Measurements from ENCODE around the gene PHEX. TPM values are rescaled to one million over a fixed set of nuclear protein-coding genes. Genes with fewer than 3 reads are reported as not detected.

Gene PHEX
- total RNA-seq, 1 experiment from 2014 or later, result 0.04 TPM

DNA sequence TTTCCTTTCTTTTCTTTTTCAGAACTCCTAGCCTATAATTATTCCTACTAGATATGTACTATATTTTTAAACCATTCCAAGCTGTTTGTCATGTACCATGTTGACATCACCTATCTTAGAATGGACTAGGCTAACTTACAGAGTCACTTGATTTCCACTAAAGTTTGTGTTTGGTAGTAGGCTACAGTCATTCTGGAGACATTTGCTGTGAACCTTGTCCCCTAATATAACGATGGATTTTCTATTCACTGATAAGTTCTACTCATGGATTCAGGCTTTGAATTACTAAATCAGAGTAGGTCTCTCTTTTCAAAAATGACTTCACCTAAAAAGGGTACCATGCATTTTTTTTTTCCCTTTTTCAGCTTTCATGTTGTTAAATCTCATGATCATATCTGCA is 93.4 kb downstream of the PHEX start:
- no peak for ATAC-seq
- POLR2A ChIA-PET, result no interaction called here
- Mint-ChIP-seq H3K9me3 (no peaks in the 10 kb centered on the region), H3K27me3 (ENCODE audit: low read depth) (no peaks in the 10 kb centered on the region; the same call in 1 of the 2 replicates), H3K27ac (no peak overlapping the region), H3K4me3 (no peak overlapping the region), H3K4me1 (peaks cover 43% of the 10 kb centered on the region), H3K36me3 (no peaks in the 10 kb centered on the region)
- no peak for DNase-seq (ENCODE audit: low spot score)
- CTCF ChIA-PET, result no interaction called here
- TF ChIP-seq MXD4 (CRISPR knock-in tag; IDR thresholded peaks at IDR 0.05; ENCODE audit: borderline replicate concordance) (no peak), IRF2 (CRISPR knock-in tag; IDR thresholded peaks at IDR 0.05; ENCODE audit: borderline replicate concordance, low read depth) (no peak), OVOL2 (CRISPR knock-in tag; IDR thresholded peaks at IDR 0.05; ENCODE audit: borderline replicate concordance) (no peak), ZNF232 (CRISPR knock-in tag; IDR thresholded peaks at IDR 0.05) (no peak), SP1 (CRISPR knock-in tag; conservative IDR thresholded peaks at IDR 0.05) (no peak), KAT7 (CRISPR knock-in tag; IDR thresholded peaks at IDR 0.05; ENCODE audit: borderline replicate concordance) (no peak), ZNF138 (CRISPR knock-in tag; conservative IDR thresholded peaks at IDR 0.05) (no peak)
- TF ChIP-seq, protein P1, sequence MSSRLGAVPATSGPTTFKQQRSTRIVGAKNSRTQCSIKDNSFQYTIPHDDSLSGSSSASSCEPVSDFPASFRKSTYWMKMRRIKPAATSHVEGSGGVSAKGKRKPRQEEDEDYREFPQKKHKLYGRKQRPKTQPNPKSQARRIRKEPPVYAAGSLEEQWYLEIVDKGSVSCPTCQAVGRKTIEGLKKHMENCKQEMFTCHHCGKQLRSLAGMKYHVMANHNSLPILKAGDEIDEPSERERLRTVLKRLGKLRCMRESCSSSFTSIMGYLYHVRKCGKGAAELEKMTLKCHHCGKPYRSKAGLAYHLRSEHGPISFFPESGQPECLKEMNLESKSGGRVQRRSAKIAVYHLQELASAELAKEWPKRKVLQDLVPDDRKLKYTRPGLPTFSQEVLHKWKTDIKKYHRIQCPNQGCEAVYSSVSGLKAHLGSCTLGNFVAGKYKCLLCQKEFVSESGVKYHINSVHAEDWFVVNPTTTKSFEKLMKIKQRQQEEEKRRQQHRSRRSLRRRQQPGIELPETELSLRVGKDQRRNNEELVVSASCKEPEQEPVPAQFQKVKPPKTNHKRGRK (CRISPR knock-in tag; IDR thresholded peaks at IDR 0.05; ENCODE audit: borderline replicate concordance), result no peak
- TF ChIP-seq, protein P2, sequence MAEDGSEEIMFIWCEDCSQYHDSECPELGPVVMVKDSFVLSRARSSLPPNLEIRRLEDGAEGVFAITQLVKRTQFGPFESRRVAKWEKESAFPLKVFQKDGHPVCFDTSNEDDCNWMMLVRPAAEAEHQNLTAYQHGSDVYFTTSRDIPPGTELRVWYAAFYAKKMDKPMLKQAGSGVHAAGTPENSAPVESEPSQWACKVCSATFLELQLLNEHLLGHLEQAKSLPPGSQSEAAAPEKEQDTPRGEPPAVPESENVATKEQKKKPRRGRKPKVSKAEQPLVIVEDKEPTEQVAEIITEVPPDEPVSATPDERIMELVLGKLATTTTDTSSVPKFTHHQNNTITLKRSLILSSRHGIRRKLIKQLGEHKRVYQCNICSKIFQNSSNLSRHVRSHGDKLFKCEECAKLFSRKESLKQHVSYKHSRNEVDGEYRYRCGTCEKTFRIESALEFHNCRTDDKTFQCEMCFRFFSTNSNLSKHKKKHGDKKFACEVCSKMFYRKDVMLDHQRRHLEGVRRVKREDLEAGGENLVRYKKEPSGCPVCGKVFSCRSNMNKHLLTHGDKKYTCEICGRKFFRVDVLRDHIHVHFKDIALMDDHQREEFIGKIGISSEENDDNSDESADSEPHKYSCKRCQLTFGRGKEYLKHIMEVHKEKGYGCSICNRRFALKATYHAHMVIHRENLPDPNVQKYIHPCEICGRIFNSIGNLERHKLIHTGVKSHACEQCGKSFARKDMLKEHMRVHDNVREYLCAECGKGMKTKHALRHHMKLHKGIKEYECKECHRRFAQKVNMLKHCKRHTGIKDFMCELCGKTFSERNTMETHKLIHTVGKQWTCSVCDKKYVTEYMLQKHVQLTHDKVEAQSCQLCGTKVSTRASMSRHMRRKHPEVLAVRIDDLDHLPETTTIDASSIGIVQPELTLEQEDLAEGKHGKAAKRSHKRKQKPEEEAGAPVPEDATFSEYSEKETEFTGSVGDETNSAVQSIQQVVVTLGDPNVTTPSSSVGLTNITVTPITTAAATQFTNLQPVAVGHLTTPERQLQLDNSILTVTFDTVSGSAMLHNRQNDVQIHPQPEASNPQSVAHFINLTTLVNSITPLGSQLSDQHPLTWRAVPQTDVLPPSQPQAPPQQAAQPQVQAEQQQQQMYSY (CRISPR knock-in tag; IDR thresholded peaks at IDR 0.05), result no peak
- TF ChIP-seq, protein P3, sequence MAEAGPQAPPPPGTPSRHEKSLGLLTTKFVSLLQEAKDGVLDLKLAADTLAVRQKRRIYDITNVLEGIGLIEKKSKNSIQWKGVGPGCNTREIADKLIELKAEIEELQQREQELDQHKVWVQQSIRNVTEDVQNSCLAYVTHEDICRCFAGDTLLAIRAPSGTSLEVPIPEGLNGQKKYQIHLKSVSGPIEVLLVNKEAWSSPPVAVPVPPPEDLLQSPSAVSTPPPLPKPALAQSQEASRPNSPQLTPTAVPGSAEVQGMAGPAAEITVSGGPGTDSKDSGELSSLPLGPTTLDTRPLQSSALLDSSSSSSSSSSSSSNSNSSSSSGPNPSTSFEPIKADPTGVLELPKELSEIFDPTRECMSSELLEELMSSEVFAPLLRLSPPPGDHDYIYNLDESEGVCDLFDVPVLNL (CRISPR knock-in tag; IDR thresholded peaks at IDR 0.05; ENCODE audit: borderline replicate concordance, low read depth), result no peak
- TF ChIP-seq, protein P4, sequence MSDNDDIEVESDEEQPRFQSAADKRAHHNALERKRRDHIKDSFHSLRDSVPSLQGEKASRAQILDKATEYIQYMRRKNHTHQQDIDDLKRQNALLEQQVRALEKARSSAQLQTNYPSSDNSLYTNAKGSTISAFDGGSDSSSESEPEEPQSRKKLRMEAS (CRISPR knock-in tag; IDR thresholded peaks at IDR 0.05), result no peak
- TF ChIP-seq, protein P5, sequence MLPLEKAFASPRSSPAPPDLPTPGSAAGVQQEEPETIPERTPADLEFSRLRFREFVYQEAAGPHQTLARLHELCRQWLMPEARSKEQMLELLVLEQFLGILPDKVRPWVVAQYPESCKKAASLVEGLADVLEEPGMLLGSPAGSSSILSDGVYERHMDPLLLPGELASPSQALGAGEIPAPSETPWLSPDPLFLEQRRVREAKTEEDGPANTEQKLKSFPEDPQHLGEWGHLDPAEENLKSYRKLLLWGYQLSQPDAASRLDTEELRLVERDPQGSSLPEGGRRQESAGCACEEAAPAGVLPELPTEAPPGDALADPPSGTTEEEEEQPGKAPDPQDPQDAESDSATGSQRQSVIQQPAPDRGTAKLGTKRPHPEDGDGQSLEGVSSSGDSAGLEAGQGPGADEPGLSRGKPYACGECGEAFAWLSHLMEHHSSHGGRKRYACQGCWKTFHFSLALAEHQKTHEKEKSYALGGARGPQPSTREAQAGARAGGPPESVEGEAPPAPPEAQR (CRISPR knock-in tag; IDR thresholded peaks at IDR 0.05), result no peak

DNA sequence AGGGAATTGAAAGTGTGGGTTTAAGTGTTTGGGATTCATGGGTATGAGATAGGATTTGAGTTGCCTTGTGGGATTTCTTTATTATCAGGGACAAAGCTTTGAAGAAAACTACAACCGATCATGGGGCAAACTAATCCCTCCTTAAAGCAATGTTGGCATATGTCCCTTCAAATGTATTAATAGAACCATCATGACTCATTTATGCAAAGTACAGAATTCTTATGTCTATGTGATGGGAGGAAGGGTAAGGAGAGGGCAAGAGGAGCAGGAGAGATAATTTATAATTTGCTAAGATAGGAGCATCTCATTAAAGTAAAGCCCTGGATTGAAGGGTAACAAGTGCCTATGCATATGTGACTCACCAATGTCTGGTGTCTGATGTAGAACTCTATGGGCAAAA is 94.2 kb downstream of the PHEX start:
- ChIA-PET POLR2A (no interaction called here), CTCF (no interaction called here)
- Mint-ChIP-seq H3K36me3 (no peaks in the 10 kb centered on the region), H3K9me3 (no peaks in the 10 kb centered on the region), H3K4me3 (no peak overlapping the region), H3K27me3 (ENCODE audit: low read depth) (no peaks in the 10 kb centered on the region; the same call in 1 of the 2 replicates), H3K27ac (peak overlapping the region; percentile 41; the same call in 1 of the 2 replicates), H3K4me1 (peaks cover 42% of the 10 kb centered on the region)
- DNase-seq (ENCODE audit: low spot score) (no peak), ATAC-seq (no peak)
- no peak for TF ChIP-seq CREB1 (CRISPR knock-in tag; IDR thresholded peaks at IDR 0.05)
- no peak for TF ChIP-seq CREM (CRISPR knock-in tag; IDR thresholded peaks at IDR 0.05)
- no peak for TF ChIP-seq ZNF219 (CRISPR knock-in tag; IDR thresholded peaks at IDR 0.05; ENCODE audit: borderline replicate concordance)
- TF ChIP-seq, protein P5 (CRISPR knock-in tag; IDR thresholded peaks at IDR 0.05), result no peak
- no peak for TF ChIP-seq ETV6 (CRISPR knock-in tag; IDR thresholded peaks at IDR 0.05)
- no peak for TF ChIP-seq NR2C2 (CRISPR knock-in tag; IDR thresholded peaks at IDR 0.05)
- TF ChIP-seq ZNF396 (CRISPR knock-in tag; IDR thresholded peaks at IDR 0.05; ENCODE audit: borderline replicate concordance), result no peak
- TF ChIP-seq, protein P3 (CRISPR knock-in tag; IDR thresholded peaks at IDR 0.05; ENCODE audit: borderline replicate concordance, low read depth), result no peak
- no peak for TF ChIP-seq RORB (CRISPR knock-in tag; IDR thresholded peaks at IDR 0.05)
- TF ChIP-seq FOXJ3 (CRISPR knock-in tag; IDR thresholded peaks at IDR 0.05; ENCODE audit: borderline replicate concordance), result no peak
- TF ChIP-seq, protein P6, sequence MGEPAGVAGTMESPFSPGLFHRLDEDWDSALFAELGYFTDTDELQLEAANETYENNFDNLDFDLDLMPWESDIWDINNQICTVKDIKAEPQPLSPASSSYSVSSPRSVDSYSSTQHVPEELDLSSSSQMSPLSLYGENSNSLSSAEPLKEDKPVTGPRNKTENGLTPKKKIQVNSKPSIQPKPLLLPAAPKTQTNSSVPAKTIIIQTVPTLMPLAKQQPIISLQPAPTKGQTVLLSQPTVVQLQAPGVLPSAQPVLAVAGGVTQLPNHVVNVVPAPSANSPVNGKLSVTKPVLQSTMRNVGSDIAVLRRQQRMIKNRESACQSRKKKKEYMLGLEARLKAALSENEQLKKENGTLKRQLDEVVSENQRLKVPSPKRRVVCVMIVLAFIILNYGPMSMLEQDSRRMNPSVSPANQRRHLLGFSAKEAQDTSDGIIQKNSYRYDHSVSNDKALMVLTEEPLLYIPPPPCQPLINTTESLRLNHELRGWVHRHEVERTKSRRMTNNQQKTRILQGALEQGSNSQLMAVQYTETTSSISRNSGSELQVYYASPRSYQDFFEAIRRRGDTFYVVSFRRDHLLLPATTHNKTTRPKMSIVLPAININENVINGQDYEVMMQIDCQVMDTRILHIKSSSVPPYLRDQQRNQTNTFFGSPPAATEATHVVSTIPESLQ (CRISPR knock-in tag; IDR thresholded peaks at IDR 0.05), result no peak
- TF ChIP-seq, protein P7, sequence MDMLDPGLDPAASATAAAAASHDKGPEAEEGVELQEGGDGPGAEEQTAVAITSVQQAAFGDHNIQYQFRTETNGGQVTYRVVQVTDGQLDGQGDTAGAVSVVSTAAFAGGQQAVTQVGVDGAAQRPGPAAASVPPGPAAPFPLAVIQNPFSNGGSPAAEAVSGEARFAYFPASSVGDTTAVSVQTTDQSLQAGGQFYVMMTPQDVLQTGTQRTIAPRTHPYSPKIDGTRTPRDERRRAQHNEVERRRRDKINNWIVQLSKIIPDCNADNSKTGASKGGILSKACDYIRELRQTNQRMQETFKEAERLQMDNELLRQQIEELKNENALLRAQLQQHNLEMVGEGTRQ (CRISPR knock-in tag; IDR thresholded peaks at IDR 0.05), result no peak
